Mesothelial cell of epicardium (in vitro differentiated cells): Measurements from ENCODE around the gene NLK. TPM values are rescaled to one million over a fixed set of nuclear protein-coding genes. Genes with fewer than 3 reads are reported as not detected.

Experiments
- DNase-seq, 2 experiments: peaks; one replicate each; pipeline ENCODE4 v3.0.0; 2021; ENCODE audit warnings: low spot score in 2 of 2; ENCODE audit not compliant: unreplicated experiment in 2 of 2
- H3K27ac Mint-ChIP-seq: 2 replicates; pipeline ENCODE4 v1.8.0; 2021; ENCODE audit warnings: mixed read lengths
- H3K27me3 Mint-ChIP-seq: 2 replicates; pipeline ENCODE4 v1.8.0; 2021; ENCODE audit warnings: low read depth, mixed read lengths
- H3K36me3 Mint-ChIP-seq: 2 replicates; pipeline ENCODE4 v1.8.0; 2021; ENCODE audit warnings: mixed read lengths
- H3K4me1 Mint-ChIP-seq: 2 replicates; pipeline ENCODE4 v1.8.0; 2021; ENCODE audit warnings: mixed read lengths
- H3K4me3 Mint-ChIP-seq: 2 replicates; pipeline ENCODE4 v1.8.0; 2021; ENCODE audit warnings: mild to moderate bottlenecking, moderate library complexity, mixed read lengths
- H3K9me3 Mint-ChIP-seq: 2 replicates; pipeline ENCODE4 v1.8.0; 2021; ENCODE audit warnings: mixed read lengths
- CTCF ChIP-seq: fragments of 200-600 bp; sonication (generic); IDR thresholded peaks from one replicate; pipeline ENCODE4 v1.5.0; 2021; ENCODE audit warnings: antibody characterized with exemption; ENCODE audit not compliant: unreplicated experiment
- total RNA-seq: library from RNA; stranded (reverse); gene quantifications from 3 replicates; pipeline ENCODE4 v1.2.1, GENCODE V29; 2021

NLK gene
- total RNA-seq, 1 donor from 2014 or later = 22.6 TPM

- H3K4me3 Mint-ChIP-seq = peak overlapping the region; percentile 74
- DNase-seq = peak; percentile 99 to 100
- H3K4me1 Mint-ChIP-seq = peaks cover 36% of the 10 kb centered on the region
- H3K27ac Mint-ChIP-seq = peak overlapping the region; percentile 90
- H3K9me3 Mint-ChIP-seq = no peaks in the 10 kb centered on the region
- H3K36me3 Mint-ChIP-seq = no peaks in the 10 kb centered on the region
- H3K27me3 Mint-ChIP-seq = peaks cover 3% of the 10 kb centered on the region
- TF ChIP-seq CTCF = no peak
Observed at GRCh38 chr17:28041068-28041843, 1.2 kb upstream of the NLK start.

- peak overlapping the region; percentile 64 for H3K27ac Mint-ChIP-seq
- H3K27me3 Mint-ChIP-seq = peaks cover 3% of the 10 kb centered on the region
- TF ChIP-seq CTCF = no peak
- H3K4me1 Mint-ChIP-seq = peaks cover 43% of the 10 kb centered on the region
- no peaks in the 10 kb centered on the region for H3K9me3 Mint-ChIP-seq
- peak overlapping the region; percentile 90 for H3K4me3 Mint-ChIP-seq
- no peak for DNase-seq
- no peaks in the 10 kb centered on the region for H3K36me3 Mint-ChIP-seq
Observed at GRCh38 chr17:28041844-28042656, 427 bp upstream of the NLK start.

GRCh38 chr17:28042721-28043291 lies 329 bp downstream of the NLK start:
- DNase-seq = no peak
- Mint-ChIP-seq H3K27ac (peak overlapping the region; percentile 8), H3K27me3 (peaks cover 3% of the 10 kb centered on the region), H3K4me3 (peak overlapping the region; percentile 90), H3K36me3 (no peaks in the 10 kb centered on the region), H3K4me1 (peaks cover 49% of the 10 kb centered on the region), H3K9me3 (no peaks in the 10 kb centered on the region)
- TF ChIP-seq CTCF = no peak

- no peaks in the 10 kb centered on the region for H3K9me3 Mint-ChIP-seq
- H3K36me3 Mint-ChIP-seq = no peaks in the 10 kb centered on the region
- H3K4me3 Mint-ChIP-seq = peak overlapping the region; percentile 90
- TF ChIP-seq CTCF = no peak
- DNase-seq = no peak
- no peak overlapping the region for H3K27ac Mint-ChIP-seq
- peaks cover 53% of the 10 kb centered on the region for H3K4me1 Mint-ChIP-seq
- peaks cover 3% of the 10 kb centered on the region for H3K27me3 Mint-ChIP-seq
Observed at GRCh38 chr17:28043296-28043695, 819 bp downstream of the NLK start.

GRCh38 chr17:28043741-28044140 lies 1.3 kb downstream of the NLK start:
- peak overlapping the region; percentile 90 for H3K4me3 Mint-ChIP-seq
- peaks cover 53% of the 10 kb centered on the region for H3K4me1 Mint-ChIP-seq
- H3K9me3 Mint-ChIP-seq = no peaks in the 10 kb centered on the region
- DNase-seq = no peak
- peaks cover 3% of the 10 kb centered on the region for H3K27me3 Mint-ChIP-seq
- no peak overlapping the region for H3K27ac Mint-ChIP-seq
- no peaks in the 10 kb centered on the region for H3K36me3 Mint-ChIP-seq
- TF ChIP-seq CTCF = no peak
